ENCODE results near the gene NCKAP5.

- TF ChIP-seq CTCF (IDR thresholded peaks at IDR 0.05), result no peak
- TF ChIP-seq POLR2A (IDR thresholded peaks at IDR 0.05), result no peak
These were observed 815.6 kb downstream of the NCKAP5 start for GRCh38 chr2:132752421-132753206.
